ENCODE data around the gene CCDC122. TPM values are rescaled to one million over a fixed set of nuclear protein-coding genes. Genes with fewer than 3 reads are reported as not detected.

The CCDC122 gene
- total RNA-seq, result under 1 TPM; 0.45 to 0.84 TPM

GRCh38 chr13:43878892-43879754 lies at the start of gene CCDC122:
Gene CCDC122, minus strand, starts transcription at chr13:43879740. Its CDS starts 10,364 bp downstream, at chr13:43869376.

DNA sequence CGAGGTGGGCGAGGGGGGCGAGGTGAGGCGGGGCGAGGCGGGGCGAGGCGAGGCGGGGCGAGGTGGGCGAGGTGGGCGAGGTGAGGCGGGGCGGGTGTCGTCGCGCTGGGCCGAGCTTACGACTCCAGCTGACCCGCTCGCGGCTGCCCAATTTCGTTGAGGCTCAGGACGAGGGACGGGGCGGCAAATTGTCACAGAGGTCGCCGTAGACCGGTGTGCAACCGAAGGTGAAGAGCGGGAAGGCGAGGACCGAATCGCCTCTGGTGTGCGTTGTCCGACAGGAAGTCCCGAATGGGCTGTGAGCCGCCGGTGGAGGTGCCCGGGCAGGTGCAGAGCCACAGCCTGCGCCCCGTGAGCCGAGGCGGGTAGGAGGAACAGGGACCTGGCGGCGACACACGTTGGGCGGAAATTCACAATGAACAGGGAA lies 228 bp upstream of the CCDC122 start, which contains the start of gene LACC1:
LACC1 (plus strand) TSS at position 150 of the 427 bp plus-strand sequence. CDS start 1,082 bp downstream, outside the sequence.

GRCh38 chr13:43786766-43787517 lies 92.6 kb downstream of the CCDC122 start, which contains the start of gene ENOX1:
Gene ENOX1, minus strand, starts transcription at chr13:43786972.

Other genes with a start within 250 kb of the CCDC122 start
- gene ENOX1, start 92.8 kb downstream of the CCDC122 start, total RNA-seq, result under 1 TPM; 0.19 to 0.28 TPM
- gene LACC1, start 164 bp upstream of the CCDC122 start, total RNA-seq, result 1 to 10 TPM; 1.4 to 1.8 TPM